GM19023 (cell line): ENCODE measurements around the gene MAP7D3.
"Not testable (repeated sequence)": the region's sequence is repeated elsewhere in the genome, so short reads cannot be mapped to it uniquely, and the experiment has no call there.

ENCODE experiments used
- ATAC-seq: cut with Tn5 transposase; IDR thresholded peaks from one replicate; pipeline ENCODE4 v1.9.1; 2021; ENCODE audit warnings: mild to moderate bottlenecking, moderate library complexity; ENCODE audit not compliant: unreplicated experiment

The MAP7D3 gene

DNA sequence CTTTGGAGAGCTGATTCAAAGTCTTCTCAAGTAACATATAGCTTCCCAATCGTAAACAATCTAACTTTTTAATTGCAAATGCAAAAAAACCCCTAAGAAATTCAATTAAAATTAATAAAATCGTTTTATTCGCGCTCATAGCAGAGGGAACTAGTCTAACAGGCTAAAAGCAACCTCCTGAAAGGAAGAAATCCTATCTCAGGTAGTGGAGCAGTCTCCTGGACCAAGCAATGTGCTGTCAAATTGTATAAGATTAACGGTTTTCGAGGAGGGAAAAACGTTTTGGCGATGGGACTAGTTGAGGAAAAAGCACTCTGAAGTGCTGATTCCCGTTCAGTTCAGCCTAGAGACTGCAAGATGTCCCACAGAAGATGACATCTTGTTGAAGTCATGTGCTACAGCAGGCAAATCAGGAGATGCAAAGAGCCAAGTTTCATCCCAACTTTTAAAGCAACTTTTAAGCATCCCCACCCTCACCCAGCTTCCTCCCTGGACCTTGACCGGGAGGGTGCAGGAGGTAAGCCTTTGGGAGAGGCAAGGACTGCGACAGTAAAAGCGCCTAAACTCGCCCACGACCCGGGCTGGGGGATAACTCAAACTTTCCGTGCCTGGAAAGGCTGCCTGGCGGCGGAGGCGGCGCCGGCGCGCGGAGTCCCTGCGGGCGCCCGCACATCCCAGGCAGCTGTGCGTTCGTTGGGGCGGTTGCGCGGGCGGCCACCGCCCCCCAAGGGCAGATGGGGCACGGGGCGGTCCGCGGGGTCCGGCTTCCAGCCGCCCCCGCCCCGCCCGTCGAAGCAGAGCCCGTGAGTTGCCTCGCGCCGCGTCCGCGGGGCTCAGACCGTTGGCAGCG, 784 bp downstream of the MAP7D3 start:
- ATAC-seq, result peak; percentile 39

DNA sequence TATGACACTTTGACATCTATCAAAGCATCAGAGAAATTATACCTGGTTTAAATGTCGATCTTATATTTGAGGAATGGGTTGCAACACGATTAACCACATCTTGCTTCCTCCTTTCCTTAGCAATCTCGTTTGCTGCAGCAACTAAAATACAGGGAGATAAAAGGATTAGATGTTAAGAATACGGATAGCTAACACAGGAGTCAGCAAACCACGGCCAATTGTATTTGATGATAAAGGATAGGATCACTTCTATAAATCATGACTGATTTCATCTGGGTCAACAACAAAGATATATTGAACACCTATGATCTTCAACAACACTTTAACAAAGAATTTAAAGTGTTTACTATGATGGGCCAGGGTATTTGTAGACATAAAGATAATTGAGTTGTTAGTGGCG, 5.0 kb downstream of the MAP7D3 start:
- no peak for ATAC-seq

DNA sequence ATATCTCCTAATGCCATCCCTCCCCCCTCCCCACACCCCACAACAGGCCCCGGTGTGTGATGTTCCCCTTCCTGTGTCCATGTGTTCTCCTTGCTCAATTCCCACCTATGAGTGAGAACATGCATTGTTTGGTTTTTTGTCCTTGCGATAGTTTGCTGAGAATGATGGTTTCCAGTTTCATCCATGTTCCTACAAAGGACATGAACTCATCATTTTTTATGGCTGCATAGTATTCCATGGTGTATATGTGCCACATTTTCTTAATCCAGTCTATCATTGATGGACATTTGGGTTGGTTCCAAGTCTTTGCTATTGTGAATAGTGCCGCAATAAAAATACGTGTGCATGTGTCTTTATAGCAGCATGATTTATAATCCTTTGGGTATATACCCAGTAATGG, 13.4 kb downstream of the MAP7D3 start:
- ATAC-seq, result not testable (repeated sequence)

DNA sequence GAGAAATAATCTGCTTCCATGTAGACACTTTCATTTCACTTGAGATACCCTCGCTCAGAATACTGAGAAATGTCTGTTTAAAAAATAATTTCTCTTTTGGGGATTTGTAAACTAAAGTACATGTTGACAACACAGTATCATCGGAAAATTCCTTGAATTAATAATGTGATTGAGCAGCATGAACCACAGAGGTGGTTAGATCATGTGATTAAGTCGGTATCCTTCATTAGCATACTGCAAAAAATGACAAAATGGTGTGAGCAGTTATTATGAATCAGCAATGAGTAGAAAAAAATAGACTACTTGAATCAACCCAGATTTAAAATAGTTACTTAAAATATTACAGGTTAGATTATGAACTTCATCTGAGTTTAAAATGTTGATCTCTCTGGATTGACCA, 14.1 kb downstream of the MAP7D3 start:
- no peak for ATAC-seq

DNA sequence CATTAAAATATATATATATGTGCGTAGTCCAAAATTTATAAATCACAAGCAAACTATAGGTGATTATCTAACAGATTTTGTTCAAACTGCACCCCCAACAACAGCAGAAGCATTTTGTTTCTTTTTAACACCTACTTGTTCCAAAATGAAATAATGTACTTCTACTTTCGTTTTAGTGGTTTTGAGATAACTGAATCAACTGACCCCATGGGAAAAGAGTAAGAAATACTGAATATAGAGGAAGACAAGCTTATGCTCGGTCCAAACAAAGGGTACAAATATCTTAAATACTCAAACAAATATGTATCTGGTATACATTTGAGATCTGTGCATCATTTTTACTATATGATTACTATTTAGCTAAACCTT, 22.4 kb downstream of the MAP7D3 start:
- ATAC-seq, result no peak

DNA sequence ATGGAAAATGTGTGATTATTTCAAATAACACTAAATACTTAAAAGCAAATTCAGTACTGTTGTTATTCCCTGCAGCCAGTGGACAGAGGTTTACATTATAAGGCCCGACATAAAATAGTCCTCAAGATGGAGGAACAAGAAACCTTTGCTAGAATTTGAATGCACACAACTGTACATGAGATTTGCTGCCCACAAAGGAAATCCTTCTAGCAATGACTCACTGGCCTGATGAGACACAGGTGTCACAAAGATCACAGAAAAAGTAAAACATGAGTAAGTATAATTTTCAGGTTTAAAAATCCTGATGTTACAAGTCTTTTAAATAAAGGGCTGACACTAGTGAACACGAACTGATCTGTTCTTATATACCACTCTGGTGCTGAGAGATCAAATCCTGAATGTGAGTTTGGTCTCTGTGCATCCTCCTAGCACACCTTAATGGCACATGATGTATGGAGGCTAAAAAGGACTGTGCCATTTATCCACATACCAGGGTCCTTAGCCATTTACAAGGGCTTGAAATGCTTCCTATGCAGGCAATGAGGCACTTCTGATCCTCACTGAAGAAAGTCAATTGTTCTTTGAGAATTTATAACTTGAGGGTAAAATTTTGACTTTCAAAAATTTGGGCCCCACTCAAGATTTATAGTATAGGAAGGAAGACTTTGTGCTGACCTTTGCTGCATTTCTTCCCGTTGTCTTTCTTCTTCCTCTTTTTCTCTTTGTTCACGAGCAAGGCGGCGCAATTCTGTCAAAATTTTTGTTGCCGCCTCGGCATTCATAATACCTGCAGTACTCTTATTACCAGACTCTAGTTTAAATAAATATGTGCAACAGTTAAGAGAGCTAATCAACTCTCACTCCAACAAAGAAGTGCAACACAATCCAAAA, 23.0 kb downstream of the MAP7D3 start:
- peak; percentile 61 for ATAC-seq

DNA sequence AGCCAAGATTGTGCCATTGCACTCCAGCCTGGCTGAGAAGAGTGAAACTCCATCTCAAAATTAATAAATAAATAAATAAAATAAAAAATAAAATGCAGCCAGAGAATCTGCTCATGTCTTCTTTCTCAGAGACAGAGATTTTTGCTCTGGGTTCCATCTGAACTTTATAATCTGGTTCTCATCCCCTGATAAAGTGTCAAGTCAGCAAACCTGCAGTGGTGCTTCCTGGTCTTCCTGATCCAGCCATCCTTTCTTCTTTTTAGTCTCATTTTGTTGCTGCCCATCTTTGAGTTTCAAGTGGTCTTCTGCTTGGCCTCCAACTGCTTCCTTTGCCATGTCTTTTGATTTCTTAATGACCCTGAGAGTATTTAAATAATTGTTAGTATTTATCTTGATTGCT, 24.1 kb downstream of the MAP7D3 start:
- ATAC-seq, result no peak

DNA sequence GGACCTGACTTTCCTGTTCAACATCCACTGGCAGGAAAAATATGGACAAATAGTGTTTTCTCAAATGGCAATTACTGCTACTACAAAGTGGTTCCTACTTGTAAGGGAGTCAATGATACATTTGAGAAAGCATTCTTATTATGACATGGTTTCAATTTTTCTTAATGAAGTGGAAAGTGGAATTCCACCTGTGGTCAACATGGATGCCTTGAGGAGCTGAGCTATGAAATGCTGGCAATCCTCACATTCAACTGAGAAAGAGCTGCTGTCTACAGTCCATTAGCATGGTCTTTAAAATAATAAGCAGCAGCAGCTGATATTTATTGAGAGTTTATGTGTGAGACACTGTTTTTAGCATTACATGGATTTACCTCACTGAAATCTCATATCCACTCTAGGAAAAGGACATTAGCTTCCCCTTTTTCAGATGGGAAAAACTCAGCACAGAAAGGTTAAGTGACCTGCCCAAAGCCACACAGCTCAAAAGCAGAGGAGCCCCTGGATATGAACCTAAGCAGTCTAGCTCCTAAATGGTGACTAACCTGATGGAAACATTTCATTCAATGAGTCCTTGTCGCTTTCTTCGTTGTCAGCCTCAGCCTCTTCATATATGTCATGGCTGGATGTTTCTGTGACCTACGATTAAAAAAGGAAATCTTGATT, 29.2 kb downstream of the MAP7D3 start:
- ATAC-seq, result no peak

DNA sequence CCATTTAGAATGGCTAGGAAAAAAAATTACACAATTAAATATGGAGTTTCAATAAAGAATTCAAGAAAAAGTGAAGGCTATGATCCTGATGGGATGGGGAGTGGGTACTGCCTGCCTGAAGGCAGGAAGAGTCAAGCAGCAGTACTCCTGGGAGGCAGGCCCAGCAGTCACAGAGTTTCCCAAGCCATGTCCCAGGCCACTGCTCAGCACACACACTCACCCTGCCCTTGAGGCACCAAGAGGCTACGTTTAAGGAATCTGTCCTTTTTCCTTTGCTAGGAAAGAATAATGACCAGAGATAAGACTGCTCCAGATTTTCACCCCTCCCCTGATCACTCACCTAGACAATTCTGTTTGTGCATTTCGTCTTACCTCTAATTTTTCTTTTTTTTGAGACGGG, 30.2 kb downstream of the MAP7D3 start:
- ATAC-seq, result no peak

DNA sequence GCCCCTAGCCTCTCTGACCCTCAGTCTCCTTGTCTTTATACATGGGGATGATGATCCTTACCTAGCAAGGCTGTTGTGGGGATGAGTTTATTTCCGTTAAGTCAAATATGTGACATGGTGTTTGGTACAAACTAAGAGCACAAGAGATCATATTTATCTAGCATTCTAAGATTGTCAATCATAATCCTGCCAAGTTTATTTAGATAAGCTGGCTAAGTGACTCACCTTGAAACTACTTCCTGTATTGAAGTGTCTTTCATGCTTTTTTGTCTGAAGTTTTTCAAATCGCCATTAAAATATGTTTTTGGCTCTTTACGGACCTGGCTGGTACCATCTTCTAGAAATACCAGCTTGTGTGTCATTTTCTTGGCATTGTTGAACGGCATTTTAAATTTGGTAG, 30.7 kb downstream of the MAP7D3 start:
- ATAC-seq, result no peak

DNA sequence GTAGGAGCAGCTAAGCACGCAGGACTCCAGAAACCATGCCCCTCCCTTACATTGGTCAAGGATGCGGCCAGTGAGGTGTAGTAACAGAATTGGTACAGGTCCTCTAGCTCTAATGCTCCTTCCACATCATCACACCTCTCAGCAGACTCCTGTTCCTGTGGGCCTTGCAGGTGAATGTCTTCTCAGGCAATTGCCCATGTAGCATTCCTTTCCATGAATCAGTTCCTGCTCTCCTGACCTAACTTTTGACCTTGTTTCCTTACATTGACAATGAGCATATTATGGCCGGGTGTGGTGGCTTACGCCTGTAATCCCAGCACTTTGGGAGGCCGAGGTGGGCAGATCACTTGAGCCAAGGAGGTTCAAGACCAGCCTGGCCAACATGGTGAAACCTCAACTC, 31.3 kb downstream of the MAP7D3 start:
- ATAC-seq, result no peak

DNA sequence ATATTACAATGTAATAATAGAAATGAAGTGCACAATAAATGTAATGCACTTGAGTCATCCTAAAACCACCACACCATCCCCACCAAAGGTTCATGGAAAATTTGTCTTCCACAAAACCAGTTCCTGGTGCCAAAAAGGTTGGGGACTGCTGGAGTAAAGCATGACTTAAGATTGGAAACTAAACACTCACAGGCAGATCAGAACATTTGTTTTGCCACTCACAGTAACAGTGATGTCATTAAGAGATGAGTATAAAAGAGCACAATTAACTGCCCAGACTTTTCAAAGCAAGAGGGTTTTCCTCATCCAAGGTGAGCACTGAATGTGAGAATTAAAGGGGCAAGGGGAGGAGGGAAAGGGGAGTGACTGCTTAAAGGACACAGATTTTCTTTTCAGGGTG, 35.6 kb downstream of the MAP7D3 start:
- no peak for ATAC-seq

DNA sequence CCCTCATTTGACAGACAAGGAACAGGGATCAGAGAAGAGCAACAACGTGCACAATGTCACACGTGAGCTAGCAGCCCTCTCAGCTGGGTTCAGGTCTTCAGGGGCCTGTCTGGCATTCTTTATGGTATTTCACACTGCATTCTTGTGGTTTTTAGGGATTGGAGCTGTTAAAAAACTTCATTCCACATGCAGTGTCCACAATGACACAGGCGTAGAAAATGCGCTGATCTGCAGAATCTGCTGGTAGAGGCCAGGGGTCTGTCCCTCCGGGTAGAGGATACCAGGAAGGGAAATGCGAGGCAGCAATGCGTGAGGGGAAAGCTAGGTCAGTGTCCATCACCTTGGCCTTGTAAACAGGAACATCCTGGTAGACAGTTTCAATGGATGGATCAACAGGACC, 36.6 kb downstream of the MAP7D3 start:
- no peak for ATAC-seq

DNA sequence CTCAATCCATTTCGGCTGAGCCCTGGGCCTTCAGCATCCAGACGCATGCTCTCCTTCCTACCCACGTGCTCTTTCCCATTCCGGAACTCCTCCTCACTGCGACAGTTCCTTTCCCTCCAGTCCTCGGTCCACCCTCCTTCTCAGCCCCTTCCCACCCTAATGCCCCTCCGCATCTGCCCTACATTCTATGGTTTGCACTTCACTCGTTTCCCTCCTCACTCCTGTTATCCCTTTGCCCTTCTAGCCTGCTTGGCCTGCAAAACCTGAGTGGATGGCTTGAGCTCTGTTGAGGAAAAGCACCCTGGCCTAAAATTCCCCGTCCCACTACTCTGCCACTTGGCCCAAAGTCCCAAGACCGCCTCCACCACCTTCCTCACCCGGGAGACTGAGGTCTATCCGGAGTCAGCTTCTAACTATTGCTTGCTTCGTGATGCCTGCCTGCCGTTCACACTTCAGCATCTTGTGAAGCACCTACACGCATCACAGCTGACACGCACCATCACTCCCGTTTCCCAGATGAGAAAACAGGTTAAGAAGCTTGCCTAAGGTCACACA, 38.6 kb downstream of the MAP7D3 start:
- ATAC-seq, result no peak

DNA sequence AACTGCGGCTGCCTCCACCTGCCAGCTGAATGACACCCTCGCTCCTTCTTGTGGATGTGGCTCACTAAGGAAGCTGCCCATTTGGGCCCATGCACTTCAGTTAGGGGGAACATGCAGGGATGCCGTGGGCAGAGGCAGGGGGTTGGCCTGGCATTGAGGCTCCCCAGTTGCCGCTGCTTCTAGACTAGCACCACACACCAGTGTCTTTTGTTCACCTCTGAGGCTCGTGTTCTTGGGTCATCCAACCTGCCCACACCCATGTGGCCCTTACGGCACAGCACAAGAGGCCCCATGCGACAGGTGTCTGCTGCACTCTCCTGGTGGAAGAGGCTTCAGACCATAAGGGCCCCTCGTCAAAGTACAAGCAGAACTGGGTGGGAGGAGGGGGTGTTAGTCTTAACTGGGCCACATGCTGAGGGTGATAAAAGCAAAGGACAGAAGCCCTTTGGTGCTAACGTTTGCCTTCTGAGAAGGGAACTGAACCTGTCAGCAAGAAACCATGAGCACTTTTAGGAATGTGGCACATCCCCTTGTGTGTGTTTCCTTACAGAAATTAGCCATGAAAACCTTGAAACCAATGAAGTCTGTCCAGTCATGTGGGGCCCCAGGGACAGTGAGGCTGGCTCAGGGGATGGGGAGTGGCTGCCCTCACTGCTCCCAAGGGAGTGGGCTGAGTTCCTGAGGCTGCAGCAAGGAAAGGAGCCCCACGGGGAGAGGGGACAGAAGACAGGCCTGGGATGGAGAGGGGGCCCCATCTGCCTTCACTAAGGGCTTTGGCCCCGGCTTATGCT, 39.2 kb downstream of the MAP7D3 start:
- no peak for ATAC-seq

DNA sequence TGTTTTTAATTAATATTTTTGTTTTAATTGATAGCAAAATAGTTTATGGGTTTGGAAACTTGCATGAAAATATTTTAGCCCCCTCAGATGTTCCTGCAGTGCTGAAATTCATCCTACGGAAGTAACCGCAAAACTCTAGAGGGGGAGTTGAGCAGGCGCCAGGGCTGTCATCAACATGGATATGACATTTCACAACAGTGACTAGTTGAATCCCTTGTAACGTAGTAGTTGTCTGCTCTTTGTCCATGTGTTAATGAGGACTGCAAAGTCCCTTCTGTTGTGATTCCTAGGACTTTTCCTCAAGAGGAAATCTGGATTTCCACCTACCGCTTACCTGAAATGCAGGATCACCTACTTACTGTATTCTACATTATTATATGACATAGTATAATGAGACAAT, 40.4 kb downstream of the MAP7D3 start:
- no peak for ATAC-seq

DNA sequence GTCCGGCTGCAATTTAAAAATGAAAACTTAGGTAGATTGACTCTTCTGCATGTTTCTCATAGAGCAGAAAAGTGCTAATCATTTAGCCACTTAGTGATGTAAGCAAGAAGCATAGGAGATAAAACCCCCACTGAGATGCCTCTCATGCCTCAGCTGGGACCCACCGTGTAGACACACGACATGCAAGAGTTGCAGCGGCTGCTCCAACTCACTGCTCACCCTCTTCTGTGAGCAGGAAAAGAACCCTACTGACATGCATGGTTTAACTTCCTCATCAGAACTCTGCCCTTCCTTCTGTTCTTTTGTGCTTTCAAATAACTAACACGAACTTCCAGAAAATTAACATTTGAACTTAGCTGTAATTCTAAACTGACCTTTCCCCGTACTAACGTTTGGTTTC, 41.0 kb downstream of the MAP7D3 start:
- ATAC-seq, result no peak

DNA sequence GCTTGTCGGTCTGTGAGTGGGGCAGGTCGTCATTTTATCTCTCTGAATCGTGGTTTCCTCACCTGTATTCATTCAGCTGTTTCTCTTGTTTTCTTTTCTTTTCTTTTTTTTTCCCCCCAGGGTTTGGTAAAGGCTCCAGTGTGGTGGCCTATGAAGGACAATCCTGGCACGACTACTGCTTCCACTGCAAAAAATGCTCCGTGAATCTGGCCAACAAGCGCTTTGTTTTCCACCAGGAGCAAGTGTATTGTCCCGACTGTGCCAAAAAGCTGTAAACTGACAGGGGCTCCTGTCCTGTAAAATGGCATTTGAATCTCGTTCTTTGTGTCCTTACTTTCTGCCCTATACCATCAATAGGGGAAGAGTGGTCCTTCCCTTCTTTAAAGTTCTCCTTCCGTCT, 41.4 kb downstream of the MAP7D3 start:
- no peak for ATAC-seq

DNA sequence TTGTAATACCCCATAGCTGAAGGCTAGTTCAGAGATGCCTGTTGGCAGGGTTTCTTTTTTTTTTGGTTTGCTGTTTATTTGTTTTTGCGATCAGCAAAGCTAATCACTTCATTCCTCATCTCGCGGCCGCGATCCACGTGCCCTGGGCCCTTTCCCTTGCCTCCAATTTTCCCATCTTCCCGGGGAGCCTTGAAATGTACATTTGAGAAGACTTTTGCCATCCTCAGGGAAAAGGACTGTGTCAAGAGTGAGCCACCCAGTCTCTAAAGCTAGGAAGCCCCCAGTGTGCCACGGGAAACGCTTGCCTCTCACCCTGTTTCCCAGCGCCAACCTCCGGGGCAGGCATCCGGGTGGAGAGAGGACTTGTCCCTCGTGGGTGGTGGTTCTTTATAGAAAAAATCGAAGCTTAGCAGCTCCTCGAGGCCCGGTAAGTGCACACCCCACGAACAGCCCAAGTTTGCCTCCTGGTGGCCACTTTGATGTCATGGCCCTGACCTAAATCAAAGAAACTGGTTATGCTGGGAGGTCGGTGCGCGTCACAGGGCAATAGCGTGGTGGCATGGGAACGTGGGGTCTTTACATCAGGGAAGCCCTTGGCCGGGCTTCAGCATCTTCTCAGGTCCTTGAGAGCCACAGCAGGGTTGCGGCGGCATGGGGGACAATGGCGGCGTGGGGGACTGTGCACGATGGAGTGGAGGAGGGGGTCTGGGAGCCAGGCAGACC, 42.0 kb downstream of the MAP7D3 start:
- ATAC-seq, result no peak

DNA sequence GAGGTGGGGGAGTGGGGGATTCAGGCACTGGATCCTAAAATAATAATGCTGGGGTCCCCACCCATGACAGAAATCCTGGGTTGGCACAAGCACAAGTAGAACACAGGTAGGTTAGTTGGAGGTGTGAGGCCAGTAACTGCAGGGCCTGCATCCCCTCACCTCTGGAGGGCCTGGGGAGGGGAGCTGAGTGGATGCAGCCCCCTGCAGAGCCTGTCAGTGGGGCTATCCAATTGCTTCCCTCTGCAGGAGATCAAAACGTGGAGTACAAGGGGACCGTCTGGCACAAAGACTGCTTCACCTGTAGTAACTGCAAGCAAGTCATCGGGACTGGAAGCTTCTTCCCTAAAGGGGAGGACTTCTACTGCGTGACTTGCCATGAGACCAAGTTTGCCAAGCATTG, 43.7 kb downstream of the MAP7D3 start:
- no peak for ATAC-seq
